PC-3 (cell line): ENCODE measurements around the gene CHTF18.

ENCODE experiments used
- EZH2 ChIP-seq: fragments of 300-600 bp; sonication (generic); IDR thresholded peaks from one replicate; pipeline ENCODE4 v1.6.1; 2017; ENCODE audit warnings: antibody characterized with exemption, mild to moderate bottlenecking, low read length; ENCODE audit not compliant: unreplicated experiment
- EZH2phosphoT487 ChIP-seq: fragments of 300-600 bp; sonication (generic); IDR thresholded peaks from 2 replicates; pipeline ENCODE4 v1.6.1; 2018; ENCODE audit warnings: mild to moderate bottlenecking, antibody characterized with exemption, low read length, borderline replicate concordance
- TF ChIP-seq, protein P1 (sequence below): fragments of 300-600 bp; sonication (generic); conservative IDR thresholded peaks from 2 replicates; pipeline ENCODE4 v1.5.1; 2017; ENCODE audit warnings: antibody characterized with exemption, low read depth, mild to moderate bottlenecking, low read length

- TF ChIP-seq, protein P1, sequence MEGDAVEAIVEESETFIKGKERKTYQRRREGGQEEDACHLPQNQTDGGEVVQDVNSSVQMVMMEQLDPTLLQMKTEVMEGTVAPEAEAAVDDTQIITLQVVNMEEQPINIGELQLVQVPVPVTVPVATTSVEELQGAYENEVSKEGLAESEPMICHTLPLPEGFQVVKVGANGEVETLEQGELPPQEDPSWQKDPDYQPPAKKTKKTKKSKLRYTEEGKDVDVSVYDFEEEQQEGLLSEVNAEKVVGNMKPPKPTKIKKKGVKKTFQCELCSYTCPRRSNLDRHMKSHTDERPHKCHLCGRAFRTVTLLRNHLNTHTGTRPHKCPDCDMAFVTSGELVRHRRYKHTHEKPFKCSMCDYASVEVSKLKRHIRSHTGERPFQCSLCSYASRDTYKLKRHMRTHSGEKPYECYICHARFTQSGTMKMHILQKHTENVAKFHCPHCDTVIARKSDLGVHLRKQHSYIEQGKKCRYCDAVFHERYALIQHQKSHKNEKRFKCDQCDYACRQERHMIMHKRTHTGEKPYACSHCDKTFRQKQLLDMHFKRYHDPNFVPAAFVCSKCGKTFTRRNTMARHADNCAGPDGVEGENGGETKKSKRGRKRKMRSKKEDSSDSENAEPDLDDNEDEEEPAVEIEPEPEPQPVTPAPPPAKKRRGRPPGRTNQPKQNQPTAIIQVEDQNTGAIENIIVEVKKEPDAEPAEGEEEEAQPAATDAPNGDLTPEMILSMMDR, result no peak
- TF ChIP-seq EZH2 (no peak), EZH2phosphoT487 (no peak)
These were observed 4.0 kb downstream of the CHTF18 start for GRCh38 chr16:792221-792995.
